ENCODE data around the gene CD68.

- TF ChIP-seq EZH2 (IDR thresholded peaks at IDR 0.05; ENCODE audit: borderline replicate concordance, low read depth, low read length, poor library complexity, severe bottlenecking) (no peak), CTCF (conservative IDR thresholded peaks at IDR 0.05; ENCODE audit: low read depth, low read length) (no peak)
Measured at GRCh38 chr17:7552621-7553051, 26.8 kb upstream of the CD68 start.
